ENCODE results near the gene DYNLRB2. TPM values are rescaled to one million over a fixed set of nuclear protein-coding genes. Genes with fewer than 3 reads are reported as not detected.
A peak's percentile ranks its signal among the peaks of the same experiment; 100 is the strongest.

The DYNLRB2 gene
- total and polyA plus RNA-seq, 9 of the 15 experiments (the other 6 are each of a cell fraction or from before 2014, with no cell fraction given): not detected

DNA sequence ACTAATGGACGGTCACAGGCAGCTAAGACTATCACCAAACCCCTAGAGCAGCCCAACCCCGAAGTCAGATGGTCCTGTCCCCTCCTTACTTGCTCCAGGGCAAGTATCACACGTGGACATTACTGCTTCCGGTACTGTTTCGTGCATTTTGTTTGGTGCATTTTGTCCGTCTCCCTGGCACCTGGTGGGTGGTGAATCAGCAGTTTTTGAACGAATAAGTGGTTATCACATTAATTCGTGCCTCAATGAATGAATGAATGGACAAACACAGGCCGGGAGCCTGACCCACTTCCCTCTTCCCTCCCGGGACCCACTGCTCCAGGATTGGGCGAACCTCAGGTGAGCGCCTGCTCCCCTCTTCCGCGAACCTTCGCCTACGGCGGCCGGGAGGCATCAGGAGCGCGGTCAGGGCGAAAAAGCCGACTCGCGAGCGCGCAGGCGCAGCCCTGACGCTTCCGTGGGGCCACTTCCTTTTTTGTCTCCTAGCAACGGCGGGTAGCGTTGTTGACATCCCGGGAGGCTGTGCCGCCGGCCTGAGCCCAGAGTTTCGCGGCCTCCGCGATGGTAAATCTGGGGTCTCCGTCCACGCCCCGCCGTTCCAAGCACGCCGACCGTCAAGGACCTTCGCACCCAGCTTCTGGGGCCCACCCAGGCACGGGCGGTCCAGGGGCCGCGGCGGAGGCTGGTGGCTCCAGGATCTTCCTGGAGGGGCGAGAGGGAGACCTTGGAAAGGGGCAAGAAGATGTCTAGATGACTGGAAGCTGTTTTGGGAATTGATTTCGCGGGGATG lies at the start of gene DYNLRB2 (continued):
- TF ChIP-seq PPARD (CRISPR knock-in tag; IDR thresholded peaks at IDR 0.05) (no peak), HMG20A (CRISPR knock-in tag; conservative IDR thresholded peaks at IDR 0.05) (no peak), LEF1 (IDR thresholded peaks at IDR 0.05) (no peak), NFIX (CRISPR knock-in tag; IDR thresholded peaks at IDR 0.05; ENCODE audit: low read depth) (no peak), ZNF274 (IDR thresholded peaks at IDR 0.05; ENCODE audit: borderline replicate concordance, low read depth, low read length) (no peak), L3MBTL2 (IDR thresholded peaks at IDR 0.05) (peak; percentile 94), PRMT5 (CRISPR knock-in tag; IDR thresholded peaks at IDR 0.05) (no peak), KDM1A (IDR thresholded peaks at IDR 0.05) (no peak), TCF7 (IDR thresholded peaks at IDR 0.05; ENCODE audit: borderline replicate concordance) (no peak), TAF1 (IDR thresholded peaks at IDR 0.05; ENCODE audit: control insufficient read depth, extremely low read depth, insufficient read depth, low read length, severe bottlenecking) (no peak), PHF8 (IDR thresholded peaks at IDR 0.05; ENCODE audit: borderline replicate concordance, low read length) (peak; percentile 48; the same call in 1 of the 2 replicates), SMAD1 (IDR thresholded peaks at IDR 0.05; ENCODE audit: low read depth, low read length, partially characterized antibody) (no peak), ZSCAN29 (IDR thresholded peaks at IDR 0.05) (no peak), GABPB2 (CRISPR knock-in tag; conservative IDR thresholded peaks at IDR 0.05) (no peak), SMARCE1 (IDR thresholded peaks at IDR 0.05) (no peak), SP1 (CRISPR knock-in tag; IDR thresholded peaks at IDR 0.05) (no peak), ZNF586 (CRISPR knock-in tag; conservative IDR thresholded peaks at IDR 0.05) (no peak), CREBBP (IDR thresholded peaks at IDR 0.05; ENCODE audit: low read depth, low read length) (no peak), FOXJ2 (tag; IDR thresholded peaks at IDR 0.05) (peak; percentile 91), ZNF431 (CRISPR knock-in tag; IDR thresholded peaks at IDR 0.05) (no peak)
- TF ChIP-seq, protein P1, sequence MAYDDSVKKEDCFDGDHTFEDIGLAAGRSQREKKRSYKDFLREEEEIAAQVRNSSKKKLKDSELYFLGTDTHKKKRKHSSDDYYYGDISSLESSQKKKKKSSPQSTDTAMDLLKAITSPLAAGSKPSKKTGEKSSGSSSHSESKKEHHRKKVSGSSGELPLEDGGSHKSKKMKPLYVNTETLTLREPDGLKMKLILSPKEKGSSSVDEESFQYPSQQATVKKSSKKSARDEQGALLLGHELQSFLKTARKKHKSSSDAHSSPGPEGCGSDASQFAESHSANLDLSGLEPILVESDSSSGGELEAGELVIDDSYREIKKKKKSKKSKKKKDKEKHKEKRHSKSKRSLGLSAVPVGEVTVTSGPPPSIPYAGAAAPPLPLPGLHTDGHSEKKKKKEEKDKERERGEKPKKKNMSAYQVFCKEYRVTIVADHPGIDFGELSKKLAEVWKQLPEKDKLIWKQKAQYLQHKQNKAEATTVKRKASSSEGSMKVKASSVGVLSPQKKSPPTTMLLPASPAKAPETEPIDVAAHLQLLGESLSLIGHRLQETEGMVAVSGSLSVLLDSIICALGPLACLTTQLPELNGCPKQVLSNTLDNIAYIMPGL (CRISPR knock-in tag; IDR thresholded peaks at IDR 0.05): no peak
- TF ChIP-seq, protein P2, sequence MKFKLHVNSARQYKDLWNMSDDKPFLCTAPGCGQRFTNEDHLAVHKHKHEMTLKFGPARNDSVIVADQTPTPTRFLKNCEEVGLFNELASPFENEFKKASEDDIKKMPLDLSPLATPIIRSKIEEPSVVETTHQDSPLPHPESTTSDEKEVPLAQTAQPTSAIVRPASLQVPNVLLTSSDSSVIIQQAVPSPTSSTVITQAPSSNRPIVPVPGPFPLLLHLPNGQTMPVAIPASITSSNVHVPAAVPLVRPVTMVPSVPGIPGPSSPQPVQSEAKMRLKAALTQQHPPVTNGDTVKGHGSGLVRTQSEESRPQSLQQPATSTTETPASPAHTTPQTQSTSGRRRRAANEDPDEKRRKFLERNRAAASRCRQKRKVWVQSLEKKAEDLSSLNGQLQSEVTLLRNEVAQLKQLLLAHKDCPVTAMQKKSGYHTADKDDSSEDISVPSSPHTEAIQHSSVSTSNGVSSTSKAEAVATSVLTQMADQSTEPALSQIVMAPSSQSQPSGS (CRISPR knock-in tag; IDR thresholded peaks at IDR 0.05): no peak
- TF ChIP-seq, protein P3, sequence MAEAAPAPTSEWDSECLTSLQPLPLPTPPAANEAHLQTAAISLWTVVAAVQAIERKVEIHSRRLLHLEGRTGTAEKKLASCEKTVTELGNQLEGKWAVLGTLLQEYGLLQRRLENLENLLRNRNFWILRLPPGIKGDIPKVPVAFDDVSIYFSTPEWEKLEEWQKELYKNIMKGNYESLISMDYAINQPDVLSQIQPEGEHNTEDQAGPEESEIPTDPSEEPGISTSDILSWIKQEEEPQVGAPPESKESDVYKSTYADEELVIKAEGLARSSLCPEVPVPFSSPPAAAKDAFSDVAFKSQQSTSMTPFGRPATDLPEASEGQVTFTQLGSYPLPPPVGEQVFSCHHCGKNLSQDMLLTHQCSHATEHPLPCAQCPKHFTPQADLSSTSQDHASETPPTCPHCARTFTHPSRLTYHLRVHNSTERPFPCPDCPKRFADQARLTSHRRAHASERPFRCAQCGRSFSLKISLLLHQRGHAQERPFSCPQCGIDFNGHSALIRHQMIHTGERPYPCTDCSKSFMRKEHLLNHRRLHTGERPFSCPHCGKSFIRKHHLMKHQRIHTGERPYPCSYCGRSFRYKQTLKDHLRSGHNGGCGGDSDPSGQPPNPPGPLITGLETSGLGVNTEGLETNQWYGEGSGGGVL (CRISPR knock-in tag; IDR thresholded peaks at IDR 0.05): no peak
- TF ChIP-seq, protein P4, sequence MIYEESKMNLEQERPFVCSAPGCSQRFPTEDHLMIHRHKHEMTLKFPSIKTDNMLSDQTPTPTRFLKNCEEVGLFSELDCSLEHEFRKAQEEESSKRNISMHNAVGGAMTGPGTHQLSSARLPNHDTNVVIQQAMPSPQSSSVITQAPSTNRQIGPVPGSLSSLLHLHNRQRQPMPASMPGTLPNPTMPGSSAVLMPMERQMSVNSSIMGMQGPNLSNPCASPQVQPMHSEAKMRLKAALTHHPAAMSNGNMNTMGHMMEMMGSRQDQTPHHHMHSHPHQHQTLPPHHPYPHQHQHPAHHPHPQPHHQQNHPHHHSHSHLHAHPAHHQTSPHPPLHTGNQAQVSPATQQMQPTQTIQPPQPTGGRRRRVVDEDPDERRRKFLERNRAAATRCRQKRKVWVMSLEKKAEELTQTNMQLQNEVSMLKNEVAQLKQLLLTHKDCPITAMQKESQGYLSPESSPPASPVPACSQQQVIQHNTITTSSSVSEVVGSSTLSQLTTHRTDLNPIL (CRISPR knock-in tag; IDR thresholded peaks at IDR 0.05): no peak
